Measurements from ENCODE around the gene RIBC2. TPM values are rescaled to one million over a fixed set of nuclear protein-coding genes. Genes with fewer than 3 reads are reported as not detected.
A peak's percentile ranks its signal among the peaks of the same experiment; 100 is the strongest.

RIBC2 gene
- total and polyA plus RNA-seq, 2 of the 4 experiments (the other 2 are of a cell fraction): 0.29 to 0.36 TPM

GRCh38 chr22:45425101-45425500 lies 11.6 kb downstream of the RIBC2 start:
- Histone ChIP-seq H4K8ac (ENCODE audit: low read depth in 2 of 2, low read length in 2 of 2) (no peak overlapping the region), H3K9ac (ENCODE audit: low read depth, low read length) (no peak overlapping the region), H2AFZ (replicated peaks; ENCODE audit: low read length, poor library complexity) (no peak overlapping the region), H3K18ac (ENCODE audit: low read depth, low read length) (no peak overlapping the region), H2AK9ac (replicated peaks; ENCODE audit: low read depth, low read length, poor library complexity) (peak overlapping the region; percentile 58), H3K4me1 (ENCODE audit: control insufficient read depth, insufficient read depth, low read length) (no peaks in the 10 kb centered on the region), H3K4me3 (ENCODE audit: insufficient read depth, low read depth, low read length) (no peak overlapping the region), H3K4me2 (ENCODE audit: low read depth, low read length) (no peak overlapping the region), H4K20me1 (ENCODE audit: insufficient read depth, low read length) (no peaks in the 10 kb centered on the region), H2AK5ac (ENCODE audit: low read depth, low read length) (no peak overlapping the region), H4K5ac (ENCODE audit: low read depth, low read length) (no peak overlapping the region), H2BK20ac (ENCODE audit: low read depth, low read length) (no peak overlapping the region), H3K36me3 (ENCODE audit: control insufficient read depth, insufficient read depth, low read length) (no peaks in the 10 kb centered on the region), H3K9me3 (ENCODE audit: control insufficient read depth, insufficient read depth, low read length) (peaks cover 3% of the 10 kb centered on the region), H3K23ac (ENCODE audit: low read depth, low read length) (no peak overlapping the region), H3K4ac (ENCODE audit: low read depth, low read length) (no peak overlapping the region), H4K91ac (ENCODE audit: insufficient read depth, low read depth, low read length) (no peak overlapping the region), H3K79me1 (ENCODE audit: low read depth in 1 of 2, low read length in 2 of 2) (no peaks in the 10 kb centered on the region), H2BK120ac (ENCODE audit: low read depth, low read length) (no peak overlapping the region), H2BK15ac (ENCODE audit: low read depth, low read length) (no peak overlapping the region), H2BK5ac (ENCODE audit: low read depth, low read length, poor library complexity, severe bottlenecking) (no peak overlapping the region), H3K14ac (replicated peaks; ENCODE audit: low read depth, low read length) (no peak overlapping the region), H3K56ac (ENCODE audit: extremely low read depth, insufficient read depth, low read length) (no peak overlapping the region), H3K27ac (ENCODE audit: insufficient read depth, low read length) (no peak overlapping the region), H3K27me3 (ENCODE audit: control insufficient read depth, insufficient read depth, low read length) (peaks cover 19% of the 10 kb centered on the region; the same call in 1 of the 2 replicates), H3K9me1 (ENCODE audit: insufficient read depth, low read length) (no peaks in the 10 kb centered on the region)
- ATAC-seq (ENCODE audit: low read depth) (peak; percentile 61), DNase-seq (peak; percentile 36)
- CTCF ChIA-PET: interaction anchor here (0.6 kb wide), 2 partner anchors 25 to 208 kb away, joined by 3 to 5 read pairs; no protein-coding TSS in a partner anchor
- dilution Hi-C loops (cut with HindIII; ENCODE audit: low sequenced_read_pairs, unreplicated experiment) (no loop called here), in situ Hi-C loops (cut with MboI; ENCODE audit: low sequenced_read_pairs) (no loop called here), intact Hi-C loops (cut with micrococcal nuclease) (no loop called here)
- POLR2A ChIA-PET (ENCODE audit: unreplicated experiment): interaction anchor here (0.7 kb wide), 1 partner anchor 135 kb away, joined by 4 read pairs; no protein-coding TSS in a partner anchor
- WGBS, 2 experiments (ENCODE audit: extremely low coverage in 2 of 2, insufficient read length in 1 of 2): no CpG with 5 or more reads among the region's 5 CpGs
- no peak for TF ChIP-seq RCOR1 (IDR thresholded peaks at IDR 0.05; ENCODE audit: insufficient replicate concordance, low read length)
- no TSS peak for BruUV-seq (replicated peaks)

Data from IMR-90 (cell line).